Natural killer cell (primary cell): Measurements from ENCODE around the gene EBF3. TPM values are rescaled to one million over a fixed set of nuclear protein-coding genes. Genes with fewer than 3 reads are reported as not detected.

Experiments
- ATAC-seq, 3 donors: fragments of 150-1000 bp in 2 of 3; fragments of 200-7000 bp in 1 of 3; cut with Tn5 transposase; 1 replicate in 1 of 3; 2 replicates in 2 of 3; pipeline ENCODE4 v1.10.0; 2021; ENCODE audit warnings: mild to moderate bottlenecking in 2 of 3, moderate library complexity in 2 of 3
- DNase-seq, 2 donors: peaks; one replicate each; pipeline versions ENCODE4 v3.0.0 to v3.0.0-alpha.2; 2013 to 2021; ENCODE audit warnings: mixed read lengths in 1 of 2
- H3K27ac ChIP-seq: one replicate; pipeline ENCODE4 v1.5.1; 2013; ENCODE audit warnings: mild to moderate bottlenecking, low read length
- H3K27me3 ChIP-seq: one replicate; pipeline ENCODE4 v1.6.1; 2013; ENCODE audit warnings: low read length; ENCODE audit not compliant: control insufficient read depth, insufficient read depth
- H3K36me3 ChIP-seq: one replicate; pipeline ENCODE4 v1.6.1; 2013; ENCODE audit warnings: low read length; ENCODE audit not compliant: control insufficient read depth, insufficient read depth
- H3K4me1 ChIP-seq: one replicate; pipeline ENCODE4 v1.6.1; 2013; ENCODE audit warnings: low read length; ENCODE audit not compliant: control insufficient read depth, insufficient read depth
- H3K4me3 ChIP-seq: one replicate; pipeline ENCODE4 v1.5.1; 2013; ENCODE audit warnings: low read length
- H3K9me3 ChIP-seq: one replicate; pipeline ENCODE4 v1.6.1; 2013; ENCODE audit warnings: low read length; ENCODE audit not compliant: control insufficient read depth, insufficient read depth
- H3K27ac Mint-ChIP-seq, 2 donors: one replicate each; pipeline ENCODE4 v1.8.0; 2022; ENCODE audit warnings: mild to moderate bottlenecking in 2 of 2, mixed read lengths in 2 of 2, moderate library complexity in 1 of 2
- H3K27me3 Mint-ChIP-seq, 2 donors: one replicate each; pipeline ENCODE4 v1.8.0; 2022; ENCODE audit warnings: low read depth in 2 of 2, mixed read lengths in 2 of 2
- H3K36me3 Mint-ChIP-seq: one replicate; pipeline ENCODE4 v1.8.0; 2022; ENCODE audit warnings: mixed read lengths
- H3K4me1 Mint-ChIP-seq, 2 donors: one replicate each; pipeline ENCODE4 v1.8.0; 2022; ENCODE audit warnings: mixed read lengths in 2 of 2
- H3K4me3 Mint-ChIP-seq: one replicate; pipeline ENCODE4 v1.8.0; 2022; ENCODE audit warnings: mild to moderate bottlenecking, moderate library complexity, mixed read lengths
- H3K9me3 Mint-ChIP-seq, 2 donors: one replicate each; pipeline ENCODE4 v1.8.0; 2022; ENCODE audit warnings: mixed read lengths in 2 of 2
- CTCF ChIP-seq: fragments of 200-600 bp; IDR thresholded peaks from one replicate; pipeline ENCODE4 v1.8.0; 2022; ENCODE audit warnings: antibody characterized with exemption
- WGBS: methylation state at CpG from one replicate; pipeline ENCODE4 v1.1.7; 2013; ENCODE audit warnings: missing lambda C conversion rate; ENCODE audit not compliant: insufficient coverage; 5-methylcytosine and 5-hydroxymethylcytosine counted together
- intact Hi-C: fragments of 100-400 bp; cut with micrococcal nuclease; formaldehyde crosslinking; loops from one replicate; pipeline ENCODE4 v1.14.2; 2022
- total RNA-seq, 4 donors: library from RNA; stranded (reverse); fragments of 120-200 nt in 1 of 4; gene quantifications; one replicate each; pipeline versions ENCODE4 v1.2.3 to v1.2.4, GENCODE V29; 2013 to 2022

The EBF3 gene
- total RNA-seq, 3 donors from 2014 or later (not counting 1 experiment from before 2014, with no cell fraction given), result not detected

DNA sequence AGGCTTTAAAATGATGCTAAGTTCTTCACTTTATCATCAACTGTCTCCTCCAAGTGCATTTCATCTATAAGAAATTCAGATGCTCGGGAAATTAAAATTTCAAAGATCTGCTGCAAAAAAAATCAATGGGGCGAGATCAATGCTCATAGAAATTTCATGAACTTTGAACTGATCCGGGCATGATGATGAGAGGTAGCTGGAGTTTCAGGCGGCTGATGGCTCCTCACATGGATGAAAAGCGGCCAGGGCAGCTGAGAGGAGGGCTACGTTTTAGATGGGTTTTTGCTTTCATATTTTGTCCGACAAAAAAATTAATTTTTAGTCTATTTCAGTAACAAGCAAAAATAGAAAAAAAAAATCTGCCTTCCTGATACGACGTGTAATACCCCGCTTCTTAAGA is 109.9 kb downstream of the EBF3 start:
- no peak for DNase-seq
- no peaks in the 10 kb centered on the region for H3K36me3 ChIP-seq
- H3K27ac ChIP-seq, result no peak overlapping the region
- no peak overlapping the region for H3K4me3 ChIP-seq
- no peak for ATAC-seq
- no peaks in the 10 kb centered on the region for H3K27me3 ChIP-seq
- TF ChIP-seq CTCF, result no peak
- Mint-ChIP-seq H3K27me3 (peaks cover 0 to 6% of the 10 kb centered on the region in 2 donors), H3K9me3 (peaks cover 0 to 2% of the 10 kb centered on the region in 2 donors), H3K36me3 (no peaks in the 10 kb centered on the region), H3K4me3 (no peak overlapping the region), H3K27ac (no peak overlapping the region), H3K4me1 (no peaks in the 10 kb centered on the region)
- intact Hi-C loops, result no loop called here
- 94% methylated on average over 10 of the region's 10 CpGs for WGBS
- H3K9me3 ChIP-seq, result no peaks in the 10 kb centered on the region
- no peaks in the 10 kb centered on the region for H3K4me1 ChIP-seq

DNA sequence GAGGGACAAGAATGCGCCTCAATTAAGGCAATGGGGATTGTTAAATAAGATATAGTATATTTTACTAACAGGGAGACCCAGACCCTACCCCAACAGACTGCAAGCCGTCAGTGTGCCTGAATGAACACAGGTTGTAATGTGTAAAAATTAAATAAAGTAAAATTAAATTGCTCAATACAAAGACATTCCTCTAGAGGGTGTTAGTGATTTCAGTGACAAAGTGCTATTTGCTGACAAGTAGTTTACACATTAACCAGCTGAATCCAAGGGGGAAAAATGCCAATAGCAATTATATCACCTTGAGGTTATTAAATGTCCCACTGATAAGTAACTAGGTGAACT is 110.5 kb downstream of the EBF3 start:
- TF ChIP-seq CTCF, result no peak
- Histone ChIP-seq H3K27ac (no peak overlapping the region), H3K36me3 (no peaks in the 10 kb centered on the region), H3K4me3 (no peak overlapping the region), H3K4me1 (no peaks in the 10 kb centered on the region), H3K9me3 (no peaks in the 10 kb centered on the region), H3K27me3 (no peaks in the 10 kb centered on the region)
- no peaks in the 10 kb centered on the region for H3K4me1 Mint-ChIP-seq
- no peak overlapping the region for H3K4me3 Mint-ChIP-seq
- H3K9me3 Mint-ChIP-seq, result peaks cover 0 to 2% of the 10 kb centered on the region in 2 donors
- intact Hi-C loops, result no loop called here
- peaks cover 0 to 6% of the 10 kb centered on the region in 2 donors for H3K27me3 Mint-ChIP-seq
- no peak for DNase-seq
- H3K27ac Mint-ChIP-seq, result no peak overlapping the region
- no peak for ATAC-seq
- no peaks in the 10 kb centered on the region for H3K36me3 Mint-ChIP-seq
- no CpG with 5 or more reads among the region's 2 CpGs for WGBS

GRCh38 chr10:129852829-129853561 is 111.1 kb downstream of the EBF3 start:
- no peaks in the 10 kb centered on the region for H3K36me3 ChIP-seq
- no peak overlapping the region for H3K27ac ChIP-seq
- intact Hi-C loops, result no loop called here
- Mint-ChIP-seq H3K4me3 (no peak overlapping the region), H3K9me3 (peaks cover 0 to 2% of the 10 kb centered on the region in 2 donors), H3K27ac (no peak overlapping the region), H3K27me3 (peaks cover 0 to 6% of the 10 kb centered on the region in 2 donors), H3K36me3 (no peaks in the 10 kb centered on the region), H3K4me1 (no peaks in the 10 kb centered on the region)
- no peak for TF ChIP-seq CTCF
- no peak for ATAC-seq
- DNase-seq, result no peak
- H3K9me3 ChIP-seq, result no peaks in the 10 kb centered on the region
- 51% methylated on average over 13 of the region's 13 CpGs for WGBS
- no peaks in the 10 kb centered on the region for H3K4me1 ChIP-seq
- no peaks in the 10 kb centered on the region for H3K27me3 ChIP-seq
- no peak overlapping the region for H3K4me3 ChIP-seq
